GM18505 (cell line): ENCODE measurements around the gene NPAS3.

ENCODE experiments used
- ATAC-seq: cut with Tn5 transposase; IDR thresholded peaks from one replicate; pipeline ENCODE4 v1.9.1; 2021; ENCODE audit not compliant: unreplicated experiment
- POLR2A ChIP-seq: IDR thresholded peaks from 4 replicates; pipeline ENCODE4 v1.6.1; 2011; ENCODE audit warnings: borderline replicate concordance; ENCODE audit not compliant: insufficient read depth, insufficient read length; ENCODE audit errors: extremely low read depth

NPAS3 gene

GRCh38 chr14:33430414-33431035 is 491.8 kb downstream of the NPAS3 start:
- no peak for TF ChIP-seq POLR2A
- no peak for ATAC-seq

GRCh38 chr14:33432407-33433023 is 493.8 kb downstream of the NPAS3 start:
- no peak for TF ChIP-seq POLR2A
- ATAC-seq: no peak

- no peak for ATAC-seq
- TF ChIP-seq POLR2A: no peak
These were observed 494.7 kb downstream of the NPAS3 start for GRCh38 chr14:33433396-33433795.

- ATAC-seq: no peak
- no peak for TF ChIP-seq POLR2A
These were observed 497.4 kb downstream of the NPAS3 start for GRCh38 chr14:33435911-33436689.

GRCh38 chr14:33441633-33442032 is 503.0 kb downstream of the NPAS3 start:
- no peak for TF ChIP-seq POLR2A
- no peak for ATAC-seq

GRCh38 chr14:33444136-33444535 is 505.5 kb downstream of the NPAS3 start:
- ATAC-seq: no peak
- TF ChIP-seq POLR2A: no peak

- no peak for TF ChIP-seq POLR2A
- no peak for ATAC-seq
These were observed 510.6 kb downstream of the NPAS3 start for GRCh38 chr14:33449268-33449667.

- TF ChIP-seq POLR2A: no peak
- ATAC-seq: no peak
These were observed 511.2 kb downstream of the NPAS3 start for GRCh38 chr14:33449703-33450395.

- no peak for TF ChIP-seq POLR2A
- ATAC-seq: no peak
These were observed 511.7 kb downstream of the NPAS3 start for GRCh38 chr14:33450416-33450815.

GRCh38 chr14:33451211-33451610 is 512.5 kb downstream of the NPAS3 start:
- ATAC-seq: no peak
- TF ChIP-seq POLR2A: no peak

GRCh38 chr14:33452995-33453394 is 514.3 kb downstream of the NPAS3 start:
- TF ChIP-seq POLR2A: no peak
- no peak for ATAC-seq

GRCh38 chr14:33454022-33454595 is 515.4 kb downstream of the NPAS3 start:
- TF ChIP-seq POLR2A: no peak
- no peak for ATAC-seq

GRCh38 chr14:33454707-33455106 is 516.0 kb downstream of the NPAS3 start:
- ATAC-seq: no peak
- no peak for TF ChIP-seq POLR2A
